Activated CD8-positive, alpha-beta memory T cell treated with anti-CD3 and anti-CD28 coated beads for 36 hours (primary cell): ENCODE measurements around the gene KCNIP4. TPM values are rescaled to one million over a fixed set of nuclear protein-coding genes. Genes with fewer than 3 reads are reported as not detected.

ENCODE experiments used
- CTCF ChIA-PET: fragments of 350-600 bp; sonication (Branson Sonifier 250); formaldehyde crosslinking; loops from one replicate; lab custom pipeline; 2021; ENCODE audit warnings: antibody characterized with exemption; lab: Charles Lee
- POLR2A ChIA-PET: fragments of 350-600 bp; sonication (Branson Sonifier 250); formaldehyde crosslinking; loops from one replicate; lab custom pipeline; 2021; ENCODE audit warnings: antibody characterized with exemption; lab: Charles Lee
- total RNA-seq, 2 experiments: library from RNA; stranded (reverse); gene quantifications; one replicate each; pipeline ENCODE4 v1.2.3, GENCODE V29; 2021

The KCNIP4 gene
- total RNA-seq, 2 experiments from 2014 or later, result not detected

DNA sequence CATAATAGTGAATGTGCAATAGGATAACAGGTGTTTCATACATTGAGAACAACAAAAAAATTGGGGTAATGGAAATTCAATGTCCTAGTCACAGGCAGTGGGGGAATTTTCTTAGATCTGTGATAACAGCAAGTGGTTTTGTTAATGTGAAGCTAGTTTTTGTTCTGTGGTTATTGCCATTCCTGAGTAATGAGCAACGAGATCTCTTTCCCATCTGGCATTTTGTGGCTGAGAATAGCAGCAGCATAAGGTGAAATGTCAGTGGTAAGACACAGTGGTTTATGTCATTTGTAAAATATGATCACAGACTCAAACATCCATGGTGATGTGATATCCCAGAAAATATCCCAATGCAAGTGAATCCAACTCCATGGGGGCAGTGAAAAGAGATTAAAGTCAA is 497.5 kb downstream of the KCNIP4 start:
- ChIA-PET CTCF (no interaction called here), POLR2A (no interaction called here)

DNA sequence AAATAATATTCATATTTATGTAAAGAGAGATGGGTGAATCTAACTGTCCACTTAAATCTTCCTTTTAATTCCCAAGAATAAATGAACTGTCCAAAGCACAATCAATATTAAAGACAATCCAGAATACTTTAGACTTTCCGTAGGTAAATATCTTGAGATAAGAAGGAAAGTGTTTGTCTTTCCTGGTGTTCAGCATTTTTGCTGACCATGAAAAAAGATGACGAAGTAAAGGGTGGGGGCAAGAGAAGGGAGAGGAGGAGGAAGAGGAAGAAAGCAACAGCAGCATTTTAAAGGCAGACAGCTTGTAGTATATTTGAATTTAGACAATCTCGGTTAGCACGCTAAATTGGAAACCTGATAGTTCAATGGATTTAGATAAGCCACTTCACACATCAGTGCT is 498.2 kb downstream of the KCNIP4 start:
- CTCF ChIA-PET, result no interaction called here
- POLR2A ChIA-PET, result no interaction called here

DNA sequence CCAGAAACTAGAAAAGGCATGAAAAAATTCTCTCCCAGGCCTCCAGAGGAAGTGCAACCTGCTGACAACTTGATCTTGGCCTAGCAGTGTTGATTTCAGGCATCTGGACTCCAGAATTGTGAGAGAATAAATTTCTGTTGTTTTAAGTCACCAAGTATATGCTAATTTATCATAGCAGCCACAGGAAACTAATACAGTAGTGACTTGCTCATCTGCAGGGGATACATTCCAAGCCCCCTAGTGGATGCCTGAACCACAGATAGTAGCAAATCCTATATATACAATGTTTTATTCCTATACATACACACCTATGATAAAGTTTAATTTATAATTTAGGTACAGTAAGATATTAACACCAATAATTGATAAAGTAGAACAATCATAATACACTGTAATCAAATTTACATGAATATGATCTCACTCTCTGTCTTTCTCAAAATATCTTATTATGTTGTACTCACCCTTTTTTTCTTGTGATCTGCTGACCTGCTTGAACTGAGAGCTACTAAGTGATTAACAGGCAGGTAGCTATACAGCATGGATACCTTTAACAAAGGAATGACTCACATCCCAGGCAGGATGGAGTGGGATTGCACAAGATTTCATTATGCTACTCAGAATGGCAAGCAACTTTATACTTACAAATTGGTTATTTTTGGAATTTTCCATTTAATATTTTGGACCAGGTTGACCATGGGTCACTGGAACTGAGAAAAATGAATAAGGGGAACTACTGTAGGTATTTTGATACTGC is 501.1 kb downstream of the KCNIP4 start:
- ChIA-PET CTCF (no interaction called here), POLR2A (no interaction called here)

DNA sequence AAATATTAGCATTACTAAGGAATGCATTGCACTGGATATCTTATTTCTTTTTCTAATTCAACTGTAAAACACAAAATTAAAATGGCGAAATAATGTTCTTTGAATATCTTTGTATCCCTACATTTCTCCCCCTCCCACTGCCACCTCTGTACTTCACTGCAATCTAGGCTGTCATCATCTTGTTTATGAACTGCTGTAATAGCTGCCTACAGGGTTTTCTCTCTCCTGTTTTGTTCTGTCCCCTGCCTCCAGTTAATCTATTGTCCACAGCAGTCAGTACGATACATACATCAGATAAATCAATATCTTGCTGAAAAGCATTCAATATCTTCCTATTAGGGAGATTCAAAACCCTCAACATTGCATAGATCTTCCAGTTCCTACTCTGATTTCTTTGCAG is 528.4 kb downstream of the KCNIP4 start:
- ChIA-PET POLR2A (no interaction called here), CTCF (no interaction called here)

DNA sequence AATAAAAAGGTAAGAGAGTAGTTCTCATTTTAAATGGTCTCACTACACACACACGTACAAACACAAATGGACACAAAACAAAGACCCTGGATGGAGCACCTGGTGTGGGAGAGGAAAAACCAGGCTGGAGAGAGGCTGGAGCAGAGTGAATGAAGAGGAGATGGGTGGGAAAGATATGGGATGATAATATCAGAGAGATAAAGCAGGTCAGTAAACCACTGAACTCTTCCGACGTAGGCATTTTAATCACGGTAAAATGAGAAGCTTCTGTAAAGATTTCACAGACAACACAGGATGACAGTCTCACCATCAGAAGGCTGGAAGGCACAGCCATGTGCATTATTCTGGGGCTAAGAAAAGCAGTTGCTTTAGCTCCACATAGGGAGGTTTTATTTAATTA is 532.8 kb downstream of the KCNIP4 start:
- ChIA-PET POLR2A (no interaction called here), CTCF (no interaction called here)

DNA sequence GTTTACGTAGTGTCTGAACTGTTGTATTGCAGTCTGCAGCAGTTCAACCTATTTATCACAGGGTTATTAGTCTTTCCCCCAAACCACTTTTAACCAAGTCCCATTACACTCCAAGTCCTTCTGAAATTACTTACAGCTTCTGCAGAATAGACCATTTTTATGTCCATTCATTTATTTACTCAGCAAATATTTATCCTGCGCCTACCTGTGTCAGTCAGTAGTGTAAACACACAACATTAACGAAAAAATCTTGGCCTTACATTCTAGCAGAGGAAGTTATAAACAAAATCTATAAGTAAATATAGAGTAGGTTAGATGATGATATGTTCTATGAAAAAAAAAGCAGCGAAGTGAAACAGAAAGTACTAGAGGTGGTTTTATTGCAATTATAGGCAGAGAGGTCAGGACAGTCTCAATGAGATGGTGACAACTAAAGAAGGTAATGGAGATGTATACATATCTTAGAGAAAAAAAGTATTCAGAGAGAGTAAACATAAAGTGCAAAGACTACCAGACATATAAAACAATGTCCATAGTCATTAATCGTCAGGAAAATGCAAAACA is 534.7 kb downstream of the KCNIP4 start:
- POLR2A ChIA-PET, result no interaction called here
- CTCF ChIA-PET, result no interaction called here

DNA sequence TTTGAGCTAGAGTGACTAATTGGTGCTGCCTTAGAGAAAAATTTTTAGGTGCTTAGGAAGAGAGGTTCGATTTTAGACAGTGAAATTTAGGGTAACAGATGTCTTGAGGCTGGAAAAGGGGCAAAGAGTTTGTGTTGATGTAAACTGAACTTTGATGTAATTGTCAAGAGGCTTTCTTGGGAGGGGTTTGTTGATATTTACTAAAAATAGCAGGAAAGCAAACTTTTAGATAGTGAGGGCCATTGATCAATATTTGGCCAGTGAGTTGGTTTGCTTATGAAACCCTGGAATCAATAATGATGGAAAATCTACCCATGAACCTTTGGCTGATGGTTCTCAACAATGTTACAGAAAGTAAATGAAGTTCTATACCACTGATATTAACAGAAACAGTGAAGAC is 537.5 kb downstream of the KCNIP4 start:
- POLR2A ChIA-PET, result no interaction called here
- CTCF ChIA-PET, result no interaction called here

DNA sequence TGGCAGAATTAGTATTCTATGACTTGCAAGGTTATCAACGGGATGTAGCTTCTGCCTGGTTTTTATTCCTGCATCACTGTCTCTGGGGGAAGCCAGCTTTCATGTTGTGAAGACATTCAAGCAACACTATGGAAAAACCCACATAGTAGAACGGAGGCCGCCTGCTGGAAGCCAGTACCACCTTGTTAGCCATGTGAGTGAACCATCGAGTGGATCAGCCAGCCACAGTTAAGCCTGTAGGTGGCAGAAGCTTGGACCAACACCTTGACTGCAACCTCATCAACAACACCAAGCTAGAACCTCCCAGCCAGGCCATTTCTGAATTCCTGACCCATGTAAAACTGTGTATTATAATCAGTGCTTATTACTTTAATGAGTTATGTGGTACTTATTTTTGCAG is 538.2 kb downstream of the KCNIP4 start:
- POLR2A ChIA-PET, result no interaction called here
- CTCF ChIA-PET, result no interaction called here

DNA sequence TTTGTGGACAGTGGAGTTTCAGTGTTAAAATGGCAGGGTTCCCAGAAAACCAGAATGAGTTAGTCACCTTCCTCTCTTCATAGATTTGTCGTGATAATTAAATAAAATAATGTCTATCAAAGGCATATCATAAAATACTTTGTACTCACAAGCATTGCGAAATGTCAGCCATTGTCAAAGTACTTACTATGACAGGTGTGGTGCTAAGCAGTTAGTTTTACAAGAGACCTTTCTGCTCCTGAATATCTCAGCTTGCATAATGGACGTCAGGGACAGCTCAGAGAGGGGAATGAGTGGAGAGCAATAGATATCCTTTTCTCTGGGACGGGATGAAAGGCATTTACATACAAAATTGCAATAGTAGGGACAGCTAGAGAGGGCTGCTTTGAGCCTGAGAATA is 560.9 kb downstream of the KCNIP4 start:
- POLR2A ChIA-PET, result no interaction called here

DNA sequence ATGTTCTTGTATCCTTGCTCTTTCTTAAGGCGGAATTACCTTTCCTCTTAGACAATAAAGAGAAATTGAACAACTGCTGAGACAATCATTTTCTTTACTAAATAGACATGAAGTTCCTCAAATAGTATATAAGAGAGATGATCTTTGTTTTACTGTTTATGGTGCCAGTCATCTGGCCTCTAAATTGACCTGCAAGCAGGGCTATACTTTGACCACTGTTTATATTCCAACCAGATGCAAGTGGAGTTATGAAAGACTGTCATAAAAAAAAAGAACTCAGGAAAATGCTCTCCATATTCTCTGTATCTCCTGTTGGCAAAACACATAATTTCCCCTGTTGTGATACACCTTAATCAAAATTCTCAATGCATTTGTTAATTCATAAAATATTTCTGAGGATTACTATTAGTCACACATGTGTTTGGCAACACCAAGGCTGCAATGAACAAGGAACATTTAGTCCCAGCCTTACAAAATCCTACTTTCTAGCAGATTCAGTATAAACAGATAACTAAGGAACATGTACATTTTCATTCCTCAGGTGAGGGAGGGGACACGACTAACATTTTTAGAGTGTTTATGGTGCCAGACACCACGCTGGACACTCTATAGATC is 562.3 kb downstream of the KCNIP4 start:
- CTCF ChIA-PET, result no interaction called here

More for the DNA sequence above, 560.9 kb downstream of the KCNIP4 start:
- CTCF ChIA-PET, result no interaction called here

DNA sequence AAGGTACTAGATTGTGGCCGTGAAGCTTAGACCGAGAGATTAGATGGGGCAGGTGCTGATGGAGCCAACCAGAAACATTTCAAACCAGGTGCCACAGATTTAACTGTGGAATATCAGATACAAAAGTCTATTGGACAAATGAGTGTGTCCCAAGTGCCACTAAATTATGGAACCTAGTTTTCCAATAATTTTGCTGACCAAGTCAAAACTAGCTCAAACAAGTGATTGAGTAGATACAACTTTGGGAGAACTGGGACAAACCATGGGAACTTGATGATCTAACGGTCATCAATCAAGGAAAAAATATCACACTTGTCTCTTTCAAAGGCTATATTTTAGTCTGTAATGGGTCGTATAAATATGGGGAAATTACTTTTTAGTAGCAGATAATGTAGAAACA is 562.9 kb downstream of the KCNIP4 start:
- ChIA-PET CTCF (no interaction called here), POLR2A (no interaction called here)

More for the DNA sequence above, 562.3 kb downstream of the KCNIP4 start:
- POLR2A ChIA-PET, result no interaction called here

DNA sequence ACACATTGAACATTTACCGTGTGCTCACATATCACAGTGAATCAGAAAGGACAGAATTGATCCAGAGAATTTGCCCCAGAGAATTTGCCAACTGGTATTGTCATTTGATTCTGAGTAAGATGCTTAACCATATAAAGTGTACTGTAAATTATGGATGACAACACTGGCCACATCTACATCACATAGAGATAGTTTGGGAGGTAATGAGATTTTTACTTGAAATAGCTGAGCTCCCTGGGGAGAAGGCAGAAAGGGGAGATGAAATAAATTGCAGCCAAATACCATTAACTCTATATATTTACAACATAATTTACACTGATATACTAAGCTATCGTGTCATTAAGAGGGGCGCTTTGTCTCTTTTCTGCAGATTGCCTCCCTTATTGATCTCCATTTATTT is 564.0 kb downstream of the KCNIP4 start:
- CTCF ChIA-PET, result no interaction called here
- POLR2A ChIA-PET, result no interaction called here

DNA sequence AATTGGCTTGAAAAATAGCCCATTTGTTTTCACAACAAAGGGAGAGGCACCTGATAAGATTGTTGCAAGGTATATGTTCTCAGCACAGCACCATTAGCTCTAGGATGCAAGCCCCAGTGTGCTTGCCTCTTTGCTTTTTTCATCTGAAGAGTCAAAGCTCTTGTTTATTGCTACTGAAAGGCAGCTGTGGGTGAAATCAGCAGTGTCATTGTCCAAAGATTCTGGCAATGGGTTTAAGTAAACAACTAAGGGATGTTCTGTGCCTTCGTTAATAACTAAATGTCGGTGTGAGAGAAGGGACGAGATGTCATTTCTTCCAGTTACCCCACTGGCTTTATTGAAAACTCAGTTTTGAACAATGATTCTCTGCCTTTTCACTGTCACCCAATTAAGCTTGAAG is 567.7 kb downstream of the KCNIP4 start:
- CTCF ChIA-PET, result no interaction called here
- POLR2A ChIA-PET, result no interaction called here

DNA sequence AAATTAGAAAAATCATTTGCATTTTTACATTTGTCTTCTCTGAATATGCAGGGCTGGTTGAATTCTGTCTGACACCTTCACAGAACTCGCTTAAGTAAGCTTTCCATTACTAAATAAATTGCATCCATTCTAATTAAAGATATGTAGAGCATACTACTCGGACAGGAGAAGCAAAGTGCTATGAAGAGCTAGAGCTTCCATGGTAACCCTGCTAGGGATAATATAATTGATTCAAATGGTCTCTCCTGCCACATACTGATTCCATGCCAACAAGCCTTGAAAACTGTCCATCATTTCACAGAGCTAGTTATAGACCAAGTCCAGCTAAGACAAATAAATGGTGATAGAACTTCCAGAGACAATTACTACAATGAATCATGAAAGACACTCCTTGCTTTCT is 571.5 kb downstream of the KCNIP4 start:
- POLR2A ChIA-PET, result no interaction called here

DNA sequence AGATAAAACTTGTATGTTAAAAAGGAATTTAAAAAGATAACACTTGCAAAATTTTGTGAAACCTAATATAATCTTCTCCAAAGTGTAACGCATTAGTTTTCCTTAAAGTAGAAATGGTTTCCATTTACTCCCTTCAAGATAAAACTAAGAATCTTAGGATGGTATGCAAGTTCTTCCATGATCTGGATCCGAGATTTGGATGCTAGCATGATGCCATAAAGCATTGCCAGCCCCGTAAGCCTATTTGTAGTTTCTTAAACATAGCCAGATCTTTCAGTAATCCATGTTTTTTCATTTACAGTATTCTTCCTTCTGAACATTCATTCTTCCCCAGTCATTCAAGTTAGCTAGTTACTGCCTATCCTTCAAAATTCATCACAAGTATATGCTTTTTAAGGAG is 572.4 kb downstream of the KCNIP4 start:
- CTCF ChIA-PET, result no interaction called here
- POLR2A ChIA-PET, result no interaction called here

More for the DNA sequence above, 571.5 kb downstream of the KCNIP4 start:
- CTCF ChIA-PET, result no interaction called here

DNA sequence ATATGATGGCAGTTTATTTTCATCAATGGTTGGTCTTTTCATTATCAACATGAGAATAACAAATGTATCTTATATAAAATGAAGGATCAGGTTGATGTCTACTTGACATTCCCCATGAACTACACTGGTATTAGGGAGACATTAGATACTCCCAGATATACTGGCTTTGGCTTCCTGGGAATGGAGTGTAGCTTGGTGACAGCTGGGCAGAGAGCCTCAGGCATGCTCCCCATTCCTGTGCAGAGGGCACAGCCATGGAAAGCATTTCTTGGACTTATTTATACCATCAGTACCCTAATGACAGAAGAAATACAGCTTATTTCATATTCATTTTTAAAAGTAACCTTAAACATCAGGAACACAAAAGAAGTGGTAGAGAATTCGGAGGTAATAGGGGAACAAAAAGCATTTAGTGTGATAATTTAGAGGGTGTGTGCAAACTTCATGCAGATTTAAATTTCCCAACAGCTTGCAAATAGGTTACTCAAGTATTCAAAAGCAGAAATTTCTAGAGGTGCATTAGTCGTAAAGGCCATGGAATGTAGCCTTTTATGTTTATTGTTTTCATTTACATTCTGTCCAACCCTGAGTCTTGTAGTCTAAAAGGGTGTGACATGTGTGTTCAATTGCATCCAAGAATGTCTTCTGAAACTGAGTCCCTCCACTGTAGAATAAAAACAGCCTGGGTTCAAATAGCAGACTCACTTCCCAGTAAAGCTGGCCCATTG is 573.8 kb downstream of the KCNIP4 start:
- ChIA-PET CTCF (no interaction called here), POLR2A (no interaction called here)

DNA sequence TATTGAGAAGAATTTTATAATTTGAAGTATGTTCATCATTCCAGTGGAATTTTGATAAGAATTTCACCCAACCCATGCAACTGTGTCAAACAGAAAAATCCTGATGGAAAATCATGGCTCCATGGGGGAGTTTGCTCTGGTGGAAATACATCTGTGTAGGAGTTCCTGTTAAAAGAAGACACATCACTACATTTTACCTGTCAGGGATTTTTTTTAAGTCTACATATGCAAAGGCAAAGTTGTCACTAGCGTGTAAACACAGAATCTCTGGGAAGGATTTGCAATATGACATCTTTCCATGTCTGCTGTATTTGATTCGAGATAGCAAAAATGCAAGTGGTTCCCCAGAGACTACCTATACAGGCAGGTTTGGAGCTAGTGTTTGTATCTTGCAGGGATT is 581.0 kb downstream of the KCNIP4 start:
- ChIA-PET POLR2A (no interaction called here), CTCF (no interaction called here)

DNA sequence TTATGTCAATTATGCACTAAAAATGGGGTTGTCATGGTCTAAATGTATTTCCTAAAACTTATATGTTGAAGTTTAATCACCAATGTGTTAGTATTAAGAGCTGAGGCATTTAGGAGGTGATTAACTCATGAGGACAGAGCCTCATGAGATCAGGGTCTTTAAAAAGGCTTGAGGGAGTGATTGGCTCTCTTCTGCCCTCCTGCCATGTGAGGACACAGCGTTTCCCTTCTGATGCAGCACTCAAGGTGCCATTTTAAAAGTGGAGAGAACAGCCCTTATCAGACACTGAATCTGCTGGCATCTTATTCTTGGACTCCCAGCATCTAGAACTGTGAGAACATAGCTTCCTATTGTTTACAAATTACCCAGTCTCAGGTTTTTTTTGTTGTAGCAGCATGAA is 581.7 kb downstream of the KCNIP4 start:
- POLR2A ChIA-PET, result no interaction called here
- CTCF ChIA-PET, result no interaction called here

DNA sequence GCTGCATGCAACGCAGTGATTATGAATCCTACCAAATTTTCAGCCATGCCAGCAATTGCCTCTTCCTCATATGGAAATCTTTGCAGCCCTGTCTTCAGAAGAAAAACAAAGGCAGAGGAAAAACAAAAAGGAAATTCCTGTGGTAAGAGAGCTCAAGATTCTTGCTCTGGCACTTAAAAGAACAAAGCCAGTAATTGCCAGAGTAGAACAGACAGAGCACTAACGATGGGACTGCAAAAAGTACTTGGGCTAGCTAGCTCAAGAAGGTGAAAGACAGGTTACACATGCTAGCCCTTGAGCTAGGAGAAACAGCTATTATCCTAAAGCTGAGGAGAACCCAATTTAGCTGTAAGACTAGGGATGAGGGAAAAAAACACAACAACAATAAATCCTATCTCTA is 582.3 kb downstream of the KCNIP4 start:
- CTCF ChIA-PET, result no interaction called here
- POLR2A ChIA-PET, result no interaction called here

DNA sequence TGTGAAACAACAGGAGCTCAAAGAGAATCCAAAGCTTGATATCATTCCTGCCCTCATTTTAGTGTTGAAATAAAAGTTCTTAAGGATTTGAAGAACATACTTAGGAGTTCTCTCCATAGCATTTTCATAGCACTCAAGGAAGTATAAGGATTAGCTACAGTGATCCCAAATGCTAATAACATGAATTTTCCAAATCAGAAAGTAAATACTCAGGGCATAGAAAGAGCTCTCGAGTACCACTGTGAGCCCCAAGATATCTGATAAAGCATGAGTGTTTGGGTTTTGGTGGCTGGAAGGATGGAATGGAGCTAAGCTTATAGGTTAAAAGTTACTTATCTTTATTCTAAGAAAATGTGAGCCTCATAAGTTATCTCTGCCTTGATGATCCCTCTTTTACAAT is 584.9 kb downstream of the KCNIP4 start:
- ChIA-PET POLR2A (interaction anchor here (0.6 kb wide), 1 partner anchor 602 kb away, joined by 3 read pairs; no protein-coding TSS in a partner anchor), CTCF (no interaction called here)
